Mucosa of rectum (tissue), 2 donors: ENCODE data around the gene BTBD9.
"Not testable (repeated sequence)": the region's sequence is repeated elsewhere in the genome, so short reads cannot be mapped to it uniquely, and the experiment has no call there.

Source experiments
- H3K27ac ChIP-seq, 2 donors: one replicate each; pipeline ENCODE4 v1.7.0; 2013; ENCODE audit warnings: inconsistent platforms in 2 of 2, low read depth in 2 of 2, low read length in 2 of 2
- H3K27me3 ChIP-seq, 2 donors: one replicate each; pipeline ENCODE4 v1.7.0; 2013; ENCODE audit warnings: low read length in 2 of 2; ENCODE audit not compliant: control insufficient read depth in 2 of 2, insufficient read depth in 2 of 2
- H3K36me3 ChIP-seq, 2 donors: one replicate each; pipeline ENCODE4 v1.7.0; 2013; ENCODE audit warnings: low read length in 2 of 2; ENCODE audit not compliant: control insufficient read depth in 2 of 2, insufficient read depth in 2 of 2
- H3K4me1 ChIP-seq, 2 donors: one replicate each; pipeline ENCODE4 v1.7.0; 2013; ENCODE audit warnings: low read length in 2 of 2, mild to moderate bottlenecking in 1 of 2; ENCODE audit not compliant: control insufficient read depth in 2 of 2, insufficient read depth in 2 of 2
- H3K4me3 ChIP-seq, 2 donors: one replicate each; pipeline ENCODE4 v1.7.0; 2013; ENCODE audit warnings: low read length in 2 of 2
- H3K9ac ChIP-seq, 2 donors: one replicate each; pipeline ENCODE4 v1.7.0; 2013; ENCODE audit warnings: low read length in 2 of 2, low read depth in 1 of 2, mild to moderate bottlenecking in 1 of 2
- H3K9me3 ChIP-seq, 2 donors: one replicate each; pipeline ENCODE4 v1.7.0; 2013; ENCODE audit warnings: low read length in 2 of 2; ENCODE audit not compliant: control insufficient read depth in 2 of 2
- donor health status: healthy.
- donor health status: Normal muscosa, but diverticular disease.

Gene BTBD9

GRCh38 chr6:38631186-38631783 is 8.4 kb downstream of the BTBD9 start:
- Histone ChIP-seq H3K4me3 (no peak overlapping the region), H3K9me3 (no peaks in the 10 kb centered on the region), H3K9ac (no peak overlapping the region), H3K36me3 (no peaks in the 10 kb centered on the region), H3K27me3 (no peaks in the 10 kb centered on the region), H3K4me1 (peaks cover 0 to 5% of the 10 kb centered on the region in 2 donors), H3K27ac (no peak overlapping the region)

- Histone ChIP-seq H3K27ac (no peak overlapping the region), H3K4me3 (no peak overlapping the region)
These were observed 14.5 kb downstream of the BTBD9 start for GRCh38 chr6:38625217-38625616.

GRCh38 chr6:38619342-38619741 is 20.4 kb downstream of the BTBD9 start:
- not testable (repeated sequence) for H3K9me3 ChIP-seq, H3K4me1 ChIP-seq, H3K27me3 ChIP-seq, H3K4me3 ChIP-seq, H3K27ac ChIP-seq, H3K36me3 ChIP-seq, H3K9ac ChIP-seq

More at GRCh38 chr6:38625217-38625616, 14.5 kb downstream of the BTBD9 start:
- Histone ChIP-seq H3K9me3 (no peaks in the 10 kb centered on the region), H3K36me3 (no peaks in the 10 kb centered on the region), H3K27me3 (no peaks in the 10 kb centered on the region), H3K4me1 (no peaks in the 10 kb centered on the region), H3K9ac (no peak overlapping the region)

GRCh38 chr6:38618301-38618700 is 21.4 kb downstream of the BTBD9 start:
- H3K9me3 ChIP-seq, H3K27ac ChIP-seq, H3K27me3 ChIP-seq: not testable (repeated sequence)

GRCh38 chr6:38617856-38618255 is 21.9 kb downstream of the BTBD9 start:
- H3K27me3 ChIP-seq: no peaks in the 10 kb centered on the region
- no peak overlapping the region for H3K27ac ChIP-seq
- H3K9ac ChIP-seq: no peak overlapping the region
- H3K36me3 ChIP-seq: no peaks in the 10 kb centered on the region
- no peaks in the 10 kb centered on the region for H3K9me3 ChIP-seq
- no peak overlapping the region for H3K4me3 ChIP-seq
- H3K4me1 ChIP-seq: no peaks in the 10 kb centered on the region

More at GRCh38 chr6:38618301-38618700, 21.4 kb downstream of the BTBD9 start:
- H3K4me3 ChIP-seq, H3K36me3 ChIP-seq, H3K9ac ChIP-seq, H3K4me1 ChIP-seq: not testable (repeated sequence)

GRCh38 chr6:38612143-38612965 is 27.4 kb downstream of the BTBD9 start:
- H3K27ac ChIP-seq: no peak overlapping the region
- H3K9me3 ChIP-seq: no peaks in the 10 kb centered on the region
- H3K4me1 ChIP-seq: peaks cover 0 to 3% of the 10 kb centered on the region in 2 donors
- H3K36me3 ChIP-seq: no peaks in the 10 kb centered on the region
- no peaks in the 10 kb centered on the region for H3K27me3 ChIP-seq
- H3K9ac ChIP-seq: no peak overlapping the region
- no peak overlapping the region for H3K4me3 ChIP-seq

- H3K27ac ChIP-seq: no peak overlapping the region
- H3K9me3 ChIP-seq: no peaks in the 10 kb centered on the region
- H3K9ac ChIP-seq: no peak overlapping the region
- H3K27me3 ChIP-seq: no peaks in the 10 kb centered on the region
- no peak overlapping the region for H3K4me3 ChIP-seq
- H3K4me1 ChIP-seq: peaks cover 0 to 3% of the 10 kb centered on the region in 2 donors
- H3K36me3 ChIP-seq: no peaks in the 10 kb centered on the region
These were observed 29.6 kb downstream of the BTBD9 start for GRCh38 chr6:38610050-38610625.

- no peak overlapping the region for H3K9ac ChIP-seq
- no peak overlapping the region for H3K27ac ChIP-seq
- H3K36me3 ChIP-seq: no peaks in the 10 kb centered on the region
- peaks cover 2 to 4% of the 10 kb centered on the region in 2 donors for H3K4me1 ChIP-seq
- no peaks in the 10 kb centered on the region for H3K27me3 ChIP-seq
- no peak overlapping the region for H3K4me3 ChIP-seq
- H3K9me3 ChIP-seq: no peaks in the 10 kb centered on the region
These were observed 35.0 kb downstream of the BTBD9 start for GRCh38 chr6:38604700-38605099.

- Histone ChIP-seq H3K27ac (no peak overlapping the region), H3K4me1 (peaks cover 2 to 4% of the 10 kb centered on the region in 2 donors), H3K27me3 (no peaks in the 10 kb centered on the region)
These were observed 35.8 kb downstream of the BTBD9 start for GRCh38 chr6:38603966-38604365.

GRCh38 chr6:38603496-38603895 is 36.2 kb downstream of the BTBD9 start:
- Histone ChIP-seq H3K9me3 (no peaks in the 10 kb centered on the region), H3K27me3 (no peaks in the 10 kb centered on the region), H3K4me3 (no peak overlapping the region), H3K4me1 (peaks cover 2 to 4% of the 10 kb centered on the region in 2 donors), H3K9ac (no peak overlapping the region), H3K27ac (no peak overlapping the region), H3K36me3 (no peaks in the 10 kb centered on the region)

More at GRCh38 chr6:38603966-38604365, 35.8 kb downstream of the BTBD9 start:
- H3K9me3 ChIP-seq: no peaks in the 10 kb centered on the region
- no peak overlapping the region for H3K9ac ChIP-seq
- H3K36me3 ChIP-seq: no peaks in the 10 kb centered on the region
- no peak overlapping the region for H3K4me3 ChIP-seq
